ENCODE measurements around the gene HSPG2.

Gene HSPG2

DNA sequence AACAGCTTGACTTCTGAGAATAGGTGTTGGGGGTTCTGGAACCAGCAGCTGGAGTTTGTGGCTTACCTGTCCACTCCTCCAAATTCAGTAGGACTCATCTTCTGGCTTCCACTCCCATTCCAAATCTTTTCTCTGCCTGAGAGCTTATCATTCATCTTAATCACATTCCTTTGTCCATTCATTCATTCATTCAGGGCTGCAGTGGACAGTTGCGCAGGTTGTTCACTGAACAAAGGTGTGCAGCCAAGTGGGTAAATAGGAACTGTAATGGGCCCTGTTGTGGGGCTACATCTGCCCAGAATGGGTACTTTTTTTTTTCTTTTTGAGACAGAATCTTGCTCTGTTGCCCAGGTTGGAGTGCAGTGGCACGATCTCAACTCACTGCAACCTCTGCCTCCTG, 3.4 kb upstream of the HSPG2 start:
- Histone ChIP-seq H3K4me3 (no peak overlapping the region), H3K36me3 (no peaks in the 10 kb centered on the region), H3K27ac (peak overlapping the region; percentile 88 to 89), H3K4me1 (peaks cover 0 to 79% (median 60%) of the 10 kb centered on the region in 4 donors), H3K9me3 (no peaks in the 10 kb centered on the region), H3K27me3 (no peaks in the 10 kb centered on the region)
- no peak for DNase-seq
- TF ChIP-seq, protein P1, sequence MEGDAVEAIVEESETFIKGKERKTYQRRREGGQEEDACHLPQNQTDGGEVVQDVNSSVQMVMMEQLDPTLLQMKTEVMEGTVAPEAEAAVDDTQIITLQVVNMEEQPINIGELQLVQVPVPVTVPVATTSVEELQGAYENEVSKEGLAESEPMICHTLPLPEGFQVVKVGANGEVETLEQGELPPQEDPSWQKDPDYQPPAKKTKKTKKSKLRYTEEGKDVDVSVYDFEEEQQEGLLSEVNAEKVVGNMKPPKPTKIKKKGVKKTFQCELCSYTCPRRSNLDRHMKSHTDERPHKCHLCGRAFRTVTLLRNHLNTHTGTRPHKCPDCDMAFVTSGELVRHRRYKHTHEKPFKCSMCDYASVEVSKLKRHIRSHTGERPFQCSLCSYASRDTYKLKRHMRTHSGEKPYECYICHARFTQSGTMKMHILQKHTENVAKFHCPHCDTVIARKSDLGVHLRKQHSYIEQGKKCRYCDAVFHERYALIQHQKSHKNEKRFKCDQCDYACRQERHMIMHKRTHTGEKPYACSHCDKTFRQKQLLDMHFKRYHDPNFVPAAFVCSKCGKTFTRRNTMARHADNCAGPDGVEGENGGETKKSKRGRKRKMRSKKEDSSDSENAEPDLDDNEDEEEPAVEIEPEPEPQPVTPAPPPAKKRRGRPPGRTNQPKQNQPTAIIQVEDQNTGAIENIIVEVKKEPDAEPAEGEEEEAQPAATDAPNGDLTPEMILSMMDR (IDR thresholded peaks at IDR 0.05): no peak
- intact Hi-C loops (cut with DNase I; ENCODE audit: low total_unique reads): loop anchor here (5.0 kb wide), 1 partner anchor 38 kb away; no protein-coding TSS in a partner anchor

DNA sequence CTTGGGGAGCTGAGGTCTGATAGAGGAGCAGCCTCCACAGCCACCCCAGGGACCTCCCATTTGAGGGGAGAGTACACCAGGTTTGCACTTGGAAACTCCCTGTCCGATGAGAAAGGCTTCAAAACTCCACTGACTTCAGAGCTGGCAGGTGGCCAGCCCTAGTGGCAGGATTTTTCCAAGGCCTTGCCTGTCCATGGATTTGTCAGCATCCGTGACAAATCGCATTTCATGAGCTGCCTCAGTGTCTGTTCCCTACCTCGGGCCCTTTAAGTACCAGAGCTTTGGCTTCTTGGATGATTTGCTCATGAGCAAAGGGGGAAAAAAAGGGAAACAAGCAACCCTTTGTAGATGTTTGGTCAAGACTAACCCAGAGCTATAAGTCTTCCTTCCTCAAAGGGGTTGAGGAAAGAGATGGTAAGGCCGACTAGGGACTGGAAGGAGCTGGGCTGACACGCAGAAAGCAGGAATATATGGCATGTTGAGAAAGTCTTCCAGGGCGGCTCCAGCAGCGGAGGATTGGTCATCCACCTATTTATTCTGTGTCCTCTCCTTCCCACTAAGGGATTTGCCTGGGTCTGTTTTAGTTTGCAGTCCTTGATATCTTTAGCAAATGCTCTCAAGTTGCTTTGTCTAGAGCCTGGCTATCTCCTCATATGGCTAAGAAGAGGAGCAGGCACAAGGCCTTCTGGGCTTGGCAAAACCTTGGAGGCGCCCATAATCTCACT, 2.7 kb upstream of the HSPG2 start:
- TF ChIP-seq, protein P1 (IDR thresholded peaks at IDR 0.05): peak; percentile 64 to 79
- peak; percentile 91 to 96 for DNase-seq
- Histone ChIP-seq H3K4me1 (peaks cover 0 to 79% (median 64%) of the 10 kb centered on the region in 4 donors), H3K27ac (peak overlapping the region; percentile 88 to 89), H3K9me3 (no peaks in the 10 kb centered on the region), H3K4me3 (no peak overlapping the region), H3K36me3 (no peaks in the 10 kb centered on the region), H3K27me3 (no peaks in the 10 kb centered on the region)
- intact Hi-C loops (cut with DNase I; ENCODE audit: low total_unique reads): loop anchor here (5.0 kb wide), 1 partner anchor 38 kb away; no protein-coding TSS in a partner anchor

GRCh38 chr1:21938732-21939538, 1.8 kb upstream of the HSPG2 start:
- H3K27ac ChIP-seq: peak overlapping the region; percentile 88 to 89
- DNase-seq: no peak
- TF ChIP-seq, protein P1 (IDR thresholded peaks at IDR 0.05): no peak
- H3K4me3 ChIP-seq: peak overlapping the region in 1 of 2 donors; percentile 4
- intact Hi-C loops (cut with DNase I; ENCODE audit: low total_unique reads): no loop called here
- no peaks in the 10 kb centered on the region for H3K27me3 ChIP-seq
- H3K36me3 ChIP-seq: no peaks in the 10 kb centered on the region
- H3K4me1 ChIP-seq: peaks cover 0 to 79% (median 61%) of the 10 kb centered on the region in 4 donors
- no peaks in the 10 kb centered on the region for H3K9me3 ChIP-seq

DNA sequence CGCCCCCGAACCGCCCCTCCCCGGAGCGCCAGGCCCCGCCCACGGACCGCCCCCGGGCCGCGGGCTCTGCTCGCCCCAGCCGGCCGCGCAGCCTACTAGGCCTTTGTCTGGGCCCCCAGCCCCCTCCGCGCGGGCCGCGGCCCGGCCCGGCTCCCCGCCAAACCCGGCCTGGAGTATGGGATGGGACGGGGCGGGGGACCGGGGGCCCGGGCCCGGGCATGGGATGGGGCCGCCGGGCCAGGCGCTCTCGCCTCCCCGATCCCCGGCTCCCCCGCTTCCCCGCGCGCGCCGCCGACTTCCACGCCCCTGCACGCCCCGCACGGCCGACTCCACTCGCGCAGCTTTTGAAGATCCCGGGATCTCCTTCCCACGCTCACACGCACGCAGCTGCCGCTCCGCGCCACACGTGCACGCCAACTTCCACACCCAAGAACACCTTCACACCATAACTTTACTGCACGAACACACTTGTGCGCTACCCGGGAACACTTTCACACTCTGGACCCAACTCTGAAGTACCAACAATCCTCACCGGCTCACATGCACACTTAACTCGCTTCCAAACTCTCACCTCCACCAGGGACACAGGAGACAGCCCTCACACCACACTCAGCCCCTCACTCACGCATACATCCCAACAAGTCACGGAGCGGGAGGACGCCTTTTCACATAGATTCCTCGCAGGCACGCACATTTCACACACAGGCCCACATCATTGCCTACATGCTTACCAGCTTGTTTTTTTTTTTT, 437 bp upstream of the HSPG2 start:
- peak; percentile 88 to 93 for DNase-seq
- intact Hi-C loops (cut with DNase I; ENCODE audit: low total_unique reads): no loop called here
- no peaks in the 10 kb centered on the region for H3K9me3 ChIP-seq
- peak overlapping the region; percentile 88 to 89 for H3K27ac ChIP-seq
- TF ChIP-seq, protein P1 (IDR thresholded peaks at IDR 0.05): no peak
- no peaks in the 10 kb centered on the region for H3K36me3 ChIP-seq
- H3K4me1 ChIP-seq: peaks cover 11 to 79% (median 70%) of the 10 kb centered on the region in 4 donors
- H3K27me3 ChIP-seq: no peaks in the 10 kb centered on the region
- H3K4me3 ChIP-seq: peak overlapping the region; percentile 59 to 74

GRCh38 chr1:21936366-21937031, 611 bp downstream of the HSPG2 start:
- TF ChIP-seq, protein P1 (IDR thresholded peaks at IDR 0.05): no peak
- H3K27me3 ChIP-seq: no peaks in the 10 kb centered on the region
- H3K27ac ChIP-seq: peak overlapping the region; percentile 96 to 97
- no peak for DNase-seq
- peak overlapping the region; percentile 74 to 77 for H3K4me3 ChIP-seq
- no peaks in the 10 kb centered on the region for H3K36me3 ChIP-seq
- peaks cover 11 to 80% (median 71%) of the 10 kb centered on the region in 4 donors for H3K4me1 ChIP-seq
- intact Hi-C loops (cut with DNase I; ENCODE audit: low total_unique reads): no loop called here
- H3K9me3 ChIP-seq: no peaks in the 10 kb centered on the region

All from tibial artery (tissue), 4 donors.